PFSK-1 (cell line): ENCODE measurements around the gene ACTA1.

ENCODE experiments used
- FOXP2 ChIP-seq: optimal IDR thresholded peaks from 2 replicates; pipeline ENCODE3; 2011; ENCODE audit warnings: borderline replicate concordance, control low read depth, inconsistent platforms; ENCODE audit not compliant: insufficient read depth; ENCODE audit errors: extremely low read length, extremely low read depth
- POLR2AphosphoS5 ChIP-seq: IDR thresholded peaks from 2 replicates; pipeline ENCODE4 v1.6.1; 2012; ENCODE audit warnings: low read depth, mild to moderate bottlenecking, control low read depth, low read length, moderate library complexity
- REST ChIP-seq, 2 experiments: IDR thresholded peaks; 2 replicates each; pipeline versions ENCODE4 v1.6.1 to v1.8.0; 2011 to 2012; ENCODE audit warnings: low read depth in 2 of 2, low read length in 2 of 2, control low read depth in 1 of 2, inconsistent platforms in 1 of 2, mild to moderate bottlenecking in 1 of 2, moderate library complexity in 1 of 2; ENCODE audit not compliant: insufficient read depth in 1 of 2
- SIN3A ChIP-seq: IDR thresholded peaks from 2 replicates; pipeline ENCODE4 v1.6.1; 2012; ENCODE audit warnings: mild to moderate bottlenecking, low read length, moderate library complexity, borderline replicate concordance; ENCODE audit not compliant: insufficient read depth
- TAF1 ChIP-seq: IDR thresholded peaks from 2 replicates; pipeline ENCODE4 v1.6.1; 2012; ENCODE audit warnings: low read length, control low read depth, borderline replicate concordance; ENCODE audit not compliant: insufficient read depth

GRCh38 chr1:229397762-229398161 lies 36.1 kb downstream of the ACTA1 start:
- no peak for TF ChIP-seq SIN3A
- no peak for TF ChIP-seq POLR2AphosphoS5
- TF ChIP-seq REST (IDR thresholded peaks at IDR 0.05; ENCODE audit: insufficient read depth in 1 of 2, low read depth in 2 of 2, low read length in 2 of 2), result no peak
- no peak for TF ChIP-seq TAF1
- no peak for TF ChIP-seq FOXP2
